HG03045 (cell line): ENCODE results near the gene DMTF1.
A peak's percentile ranks its signal among the peaks of the same experiment; 100 is the strongest.
"Not testable (repeated sequence)": the region's sequence is repeated elsewhere in the genome, so short reads cannot be mapped to it uniquely, and the experiment has no call there.

ENCODE experiments used
- ATAC-seq: cut with Tn5 transposase; IDR thresholded peaks from one replicate; pipeline ENCODE4 v1.9.1; 2021; ENCODE audit warnings: mild to moderate bottlenecking, moderate library complexity; ENCODE audit not compliant: unreplicated experiment

DMTF1 gene

GRCh38 chr7:87220026-87220733 is 67.9 kb downstream of the DMTF1 start:
- ATAC-seq: peak; percentile 37

- ATAC-seq: no peak
Measured at GRCh38 chr7:87220734-87221215, 68.5 kb downstream of the DMTF1 start.

- no peak for ATAC-seq
Measured at GRCh38 chr7:87223666-87224065, 71.4 kb downstream of the DMTF1 start.

- no peak for ATAC-seq
Measured at GRCh38 chr7:87225696-87226095, 73.4 kb downstream of the DMTF1 start.

- ATAC-seq: peak; percentile 50
Measured at GRCh38 chr7:87226495-87226894, 74.2 kb downstream of the DMTF1 start.

GRCh38 chr7:87231258-87231657 is 79.0 kb downstream of the DMTF1 start:
- no peak for ATAC-seq

GRCh38 chr7:87231711-87232110 is 79.5 kb downstream of the DMTF1 start:
- ATAC-seq: no peak

- no peak for ATAC-seq
Measured at GRCh38 chr7:87234949-87235348, 82.7 kb downstream of the DMTF1 start.

- ATAC-seq: not testable (repeated sequence)
Measured at GRCh38 chr7:87238464-87239051, 86.3 kb downstream of the DMTF1 start.

GRCh38 chr7:87245671-87246070 is 93.4 kb downstream of the DMTF1 start:
- ATAC-seq: not testable (repeated sequence)
